A204.1 (cell line): ENCODE measurements around the gene NPFFR1.

Experiments
- FAIRE-seq: peaks from 2 replicates; lab custom pipeline; 2012; peaks lifted over from hg19 to GRCh38; lab: Jason Lieb, UNC

Gene NPFFR1

DNA sequence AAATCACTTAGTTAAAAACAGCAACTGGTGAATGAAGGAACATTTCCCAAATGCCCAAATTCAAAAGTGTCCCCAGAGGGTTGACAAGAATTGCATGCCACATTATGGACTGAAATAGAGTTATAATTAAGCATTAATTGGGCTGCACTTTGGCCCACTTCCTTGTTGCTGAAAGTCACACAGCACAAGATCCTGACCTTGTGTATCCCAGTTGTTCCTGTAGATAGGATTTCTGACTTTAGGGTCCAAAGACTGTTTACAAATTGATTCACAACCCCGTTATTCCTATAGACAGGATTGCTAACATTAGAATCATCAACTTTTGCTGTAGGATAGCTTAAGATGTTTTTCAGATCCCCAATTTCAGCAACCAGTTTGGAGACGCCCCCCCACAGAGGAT is 31.5 kb upstream of the NPFFR1 start:
- no peak for FAIRE-seq

GRCh38 chr10:70312972-70313371 is 29.2 kb upstream of the NPFFR1 start:
- FAIRE-seq: no peak

- FAIRE-seq: no peak
Measured at GRCh38 chr10:70312249-70312648, 28.4 kb upstream of the NPFFR1 start.

- FAIRE-seq: no peak
Measured at GRCh38 chr10:70311698-70312097, 27.9 kb upstream of the NPFFR1 start.

DNA sequence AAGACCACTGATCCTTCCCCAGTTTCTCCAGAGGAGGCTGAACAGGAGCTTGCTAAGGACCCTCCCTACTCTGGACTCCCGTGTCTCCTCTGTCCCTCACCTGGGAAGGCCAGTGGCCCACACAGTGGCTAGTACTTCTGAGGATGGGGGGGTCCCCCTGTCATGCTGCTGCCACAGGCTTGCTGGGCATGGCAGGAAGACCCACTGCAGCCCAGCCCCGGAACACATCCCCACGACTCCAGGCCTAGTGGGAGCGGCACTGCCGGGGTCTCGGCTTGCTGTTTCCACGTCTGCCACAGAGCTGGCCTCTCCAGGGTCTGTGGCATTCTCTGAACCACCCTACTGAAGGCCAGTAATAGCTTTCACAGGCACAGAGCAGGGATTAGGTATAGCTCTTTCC is 25.9 kb upstream of the NPFFR1 start:
- FAIRE-seq: no peak

DNA sequence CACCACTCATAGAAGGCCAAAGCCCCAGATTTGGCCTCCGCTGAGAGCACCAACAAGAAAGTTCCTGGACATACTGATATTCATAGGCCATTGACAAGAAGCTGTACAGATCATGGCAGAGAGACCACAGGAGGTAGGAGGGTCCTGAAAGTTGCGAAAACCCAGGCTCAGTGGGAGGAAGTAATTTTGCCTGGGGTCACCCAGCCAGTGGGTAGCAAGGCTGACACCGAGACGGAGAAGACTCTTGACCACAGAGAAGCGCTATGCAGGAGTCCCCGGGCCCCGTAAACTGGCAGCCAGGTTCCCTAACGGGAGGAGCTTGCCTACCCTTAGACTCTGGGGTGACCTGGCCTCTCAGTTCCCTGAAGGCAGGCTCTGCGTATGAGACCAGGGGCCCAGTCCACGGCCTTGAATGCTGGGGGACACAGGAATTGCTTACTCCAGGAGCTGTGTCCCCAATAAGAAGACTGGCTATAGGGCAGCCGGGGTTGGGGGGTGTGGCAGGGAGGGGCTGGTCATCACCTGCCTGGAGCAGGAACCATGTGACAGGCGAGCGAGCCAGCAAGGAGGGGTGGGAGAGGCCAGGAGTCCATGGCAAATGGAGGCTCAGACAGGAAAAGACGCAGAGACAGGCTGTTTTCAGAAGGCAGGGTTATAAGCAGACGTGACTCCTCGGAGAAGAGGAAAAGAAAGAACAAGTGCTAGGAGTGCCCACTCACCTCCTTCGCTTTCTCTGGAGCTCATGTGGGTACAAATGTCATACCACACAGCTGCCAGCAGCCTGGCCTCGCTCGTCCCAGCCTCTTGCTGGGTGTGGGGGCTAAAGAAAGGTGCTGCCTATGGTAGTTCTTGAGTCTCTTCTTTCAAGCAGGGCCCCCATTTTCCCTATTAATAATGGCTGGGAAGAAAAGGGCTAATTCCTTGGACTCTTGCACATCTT is 24.6 kb upstream of the NPFFR1 start:
- no peak for FAIRE-seq

- no peak for FAIRE-seq
Measured at GRCh38 chr10:70306886-70307520, 23.2 kb upstream of the NPFFR1 start.

DNA sequence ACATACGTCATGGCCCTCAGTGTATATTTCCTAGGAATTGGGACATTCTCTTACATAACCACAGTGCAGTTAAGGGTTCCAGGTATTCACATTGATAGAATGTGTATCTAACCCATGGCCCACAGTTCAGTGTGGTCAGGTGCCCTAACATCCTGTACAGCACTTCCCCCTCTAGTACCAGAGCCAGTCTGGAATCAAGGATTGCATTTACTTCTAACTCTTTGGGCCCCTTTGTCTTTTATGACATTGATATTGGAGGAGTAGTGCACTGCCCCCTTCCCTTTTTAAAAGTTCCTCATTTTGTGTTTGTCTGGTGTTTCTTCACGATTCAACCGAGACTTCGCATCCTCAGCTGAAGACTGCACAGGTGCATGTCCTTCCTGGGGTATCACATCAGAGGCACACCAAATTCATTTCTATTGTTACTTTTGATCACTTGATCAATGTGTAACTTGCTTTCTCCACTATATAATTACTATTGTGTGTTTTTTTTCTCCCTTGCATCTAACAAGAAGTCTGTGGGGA is 22.4 kb upstream of the NPFFR1 start:
- FAIRE-seq: no peak

DNA sequence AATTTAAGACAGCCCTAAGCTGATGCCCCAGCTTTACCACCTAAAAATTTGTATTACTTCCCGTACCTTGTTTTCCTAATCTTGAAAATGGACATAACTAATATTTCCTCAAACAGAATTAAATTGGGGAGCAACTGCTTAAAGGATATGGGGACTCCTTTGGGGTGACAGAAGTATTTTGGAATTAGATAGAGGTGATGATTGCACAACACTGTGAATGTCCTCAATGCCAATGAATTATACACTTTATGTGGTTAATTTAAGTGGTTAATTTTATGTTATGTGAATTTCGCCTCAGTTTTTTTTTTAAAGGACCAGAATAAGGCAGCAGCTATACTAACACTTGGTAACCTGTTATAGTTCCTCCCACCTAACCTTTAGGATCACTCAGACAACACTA is 19.9 kb upstream of the NPFFR1 start:
- FAIRE-seq: no peak

- no peak for FAIRE-seq
Measured at GRCh38 chr10:70302292-70302691, 18.5 kb upstream of the NPFFR1 start.

DNA sequence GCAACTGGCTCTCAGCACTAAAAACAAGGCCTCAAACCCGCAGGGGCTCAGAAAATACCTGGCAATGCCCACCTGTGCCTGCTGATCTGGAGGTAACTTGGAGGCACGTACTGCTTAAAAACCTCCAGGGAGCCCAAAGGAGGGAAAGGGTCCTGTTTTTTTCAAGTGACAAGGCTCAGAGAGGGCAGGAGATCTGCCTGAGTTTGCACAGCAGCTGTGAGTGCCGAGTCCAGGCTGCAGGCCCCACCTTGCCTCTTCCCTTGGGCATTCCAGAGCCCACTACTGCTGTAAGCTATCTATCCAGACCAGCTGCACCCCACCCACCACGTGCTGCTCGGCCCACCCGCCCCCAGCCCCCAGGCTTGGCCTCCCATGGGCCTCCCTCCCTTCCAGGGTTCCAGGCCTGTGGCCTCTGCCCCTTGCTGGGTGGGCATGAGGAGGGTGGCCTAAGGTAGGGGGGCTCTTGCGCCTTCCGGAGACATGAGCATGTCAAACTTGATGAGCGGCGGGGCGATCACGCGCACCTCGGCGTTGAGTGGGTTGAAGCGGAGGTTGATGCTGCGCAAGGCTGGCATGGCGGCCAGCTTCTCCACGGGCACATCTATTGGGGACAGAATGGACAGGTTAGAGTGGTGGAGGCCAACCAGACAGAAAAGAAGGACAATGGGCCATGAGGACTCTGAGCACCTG is 17.2 kb upstream of the NPFFR1 start:
- no peak for FAIRE-seq

- FAIRE-seq: no peak
Measured at GRCh38 chr10:70300461-70300860, 16.7 kb upstream of the NPFFR1 start.

DNA sequence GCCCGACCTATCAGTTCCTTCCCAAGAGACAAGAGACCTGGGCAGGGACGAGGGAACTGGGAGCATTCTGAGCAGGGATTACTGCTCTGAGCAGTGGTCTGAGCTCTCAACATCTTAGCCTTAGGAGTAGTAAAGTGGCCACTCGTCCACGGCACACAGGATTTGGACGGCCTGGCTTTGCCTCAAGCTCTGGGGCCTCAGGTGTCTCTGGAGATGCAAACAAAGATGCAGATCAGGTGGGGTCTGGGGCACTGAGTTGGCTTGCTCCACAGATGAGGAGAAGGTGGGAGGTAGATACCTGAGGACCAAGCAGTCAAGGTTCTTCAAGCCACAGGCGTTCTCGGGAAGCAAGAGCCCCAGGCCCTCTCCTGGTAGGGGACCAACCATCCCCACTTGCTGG is 16.1 kb upstream of the NPFFR1 start:
- FAIRE-seq: no peak

DNA sequence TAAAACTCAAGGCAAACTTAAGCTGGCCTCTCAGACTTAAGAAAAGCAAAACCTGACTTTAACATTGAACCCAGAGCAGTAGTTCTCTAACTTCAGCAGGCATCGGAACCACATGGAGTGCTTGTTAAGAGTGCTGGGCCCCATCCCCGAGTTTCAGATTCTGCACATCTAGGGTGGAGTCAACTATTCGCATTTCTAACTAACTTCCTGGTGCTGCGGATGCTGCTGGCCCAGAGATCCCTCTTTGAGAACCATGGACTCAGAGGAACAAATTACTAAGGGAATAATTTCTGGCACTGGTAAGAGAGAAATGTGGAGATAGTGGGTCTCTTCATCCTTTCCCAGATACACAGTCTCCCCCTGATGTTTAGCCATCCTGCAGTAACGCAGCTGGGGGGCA is 14.6 kb upstream of the NPFFR1 start:
- no peak for FAIRE-seq

GRCh38 chr10:70297224-70297623 is 13.4 kb upstream of the NPFFR1 start:
- FAIRE-seq: no peak

- no peak for FAIRE-seq
Measured at GRCh38 chr10:70296406-70296899, 12.6 kb upstream of the NPFFR1 start.

DNA sequence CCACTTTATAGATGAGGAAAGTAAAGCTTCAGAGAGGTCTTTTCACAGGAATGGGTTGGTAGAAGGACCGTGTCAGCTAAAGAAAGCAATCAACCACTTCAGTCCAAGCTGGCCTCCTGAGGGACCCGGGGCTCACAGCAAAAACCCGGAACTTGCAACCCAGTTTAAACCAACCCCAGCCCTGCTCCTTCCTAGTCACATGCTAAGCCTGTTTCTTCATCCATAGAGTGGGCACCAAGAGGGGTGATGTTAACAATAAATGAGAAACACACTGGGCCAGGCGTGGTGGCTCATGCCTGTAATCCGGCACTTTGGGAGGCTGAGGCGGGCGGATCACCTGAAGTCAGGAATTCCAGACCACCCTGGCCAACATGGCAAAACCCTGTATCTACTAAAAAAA is 12.1 kb upstream of the NPFFR1 start:
- FAIRE-seq: no peak

GRCh38 chr10:70295321-70295720 is 11.5 kb upstream of the NPFFR1 start:
- no peak for FAIRE-seq

DNA sequence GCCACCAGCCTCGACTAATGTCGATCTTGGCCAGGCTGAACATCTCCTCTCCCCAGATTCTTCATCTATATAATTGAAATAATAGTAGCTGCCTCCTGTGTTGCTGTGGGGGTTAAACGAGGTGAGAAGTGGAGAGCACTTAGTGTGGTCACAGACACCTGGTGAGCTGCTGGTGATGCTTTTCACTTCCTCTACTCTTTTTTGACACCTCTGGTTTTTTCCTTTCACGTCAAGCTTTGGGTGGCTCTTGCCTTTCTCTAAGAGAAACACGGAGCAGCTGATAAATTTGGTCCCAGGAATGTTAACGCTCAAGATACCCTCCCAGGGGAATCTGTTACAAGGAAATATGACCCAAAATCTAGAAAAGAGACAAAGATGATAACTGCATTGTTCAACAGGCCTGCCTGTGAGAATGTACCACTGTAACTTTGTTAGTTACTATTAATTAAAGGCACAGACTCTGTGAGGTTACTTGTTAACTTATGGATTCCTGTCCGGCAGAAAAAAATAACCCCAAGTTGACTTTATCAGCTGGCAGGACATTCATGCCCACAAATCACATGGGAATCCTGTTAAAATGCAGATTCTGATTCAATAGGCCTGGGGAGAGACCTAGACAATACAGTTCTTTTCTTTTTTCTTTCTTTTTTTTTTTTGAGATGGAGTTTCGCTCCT is 9.5 kb upstream of the NPFFR1 start:
- FAIRE-seq: no peak

DNA sequence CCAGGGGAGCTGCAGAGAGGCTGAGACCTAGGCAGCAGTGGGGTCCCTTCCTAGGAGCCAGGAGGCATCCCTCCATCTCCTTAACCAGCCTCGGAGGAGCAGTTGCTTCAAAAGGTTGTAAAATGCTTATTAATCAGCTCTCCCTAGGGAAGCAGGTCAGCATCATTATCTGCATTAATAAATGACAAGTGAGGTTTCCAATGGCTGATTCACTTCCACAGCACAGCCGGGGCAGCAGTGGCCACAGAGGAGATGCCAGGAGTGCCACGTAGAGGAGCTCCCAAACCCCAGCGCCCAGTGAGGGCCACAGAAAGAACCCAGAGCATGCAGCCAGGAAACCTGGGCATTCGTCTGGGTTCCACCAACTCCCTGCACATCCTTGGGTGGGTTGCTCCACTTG is 8.2 kb upstream of the NPFFR1 start:
- FAIRE-seq: no peak

DNA sequence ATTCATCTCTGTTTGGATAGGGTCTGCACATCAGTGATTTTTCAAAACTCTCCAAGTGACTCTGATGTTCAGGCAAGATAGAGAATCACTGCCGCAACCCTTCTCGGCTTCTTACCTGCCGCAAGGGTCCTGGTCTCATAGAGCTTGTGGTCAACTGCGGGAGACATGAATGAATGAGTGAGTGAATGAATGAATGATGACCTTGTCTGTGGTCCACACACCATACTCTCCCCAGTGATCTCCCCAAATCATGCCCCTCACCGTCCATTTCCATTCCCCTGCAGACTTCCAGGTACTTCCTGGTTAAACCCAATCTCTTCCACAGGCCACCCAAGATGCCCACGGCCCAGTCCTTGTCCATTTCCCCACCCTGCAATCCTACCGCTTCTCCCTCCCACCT is 5.9 kb upstream of the NPFFR1 start:
- no peak for FAIRE-seq

- no peak for FAIRE-seq
Measured at GRCh38 chr10:70286616-70287015, 2.8 kb upstream of the NPFFR1 start.
